Islet of Langerhans (tissue), 1 donor: Measurements from ENCODE around the gene ARL2.
"Not testable (repeated sequence)": the region's sequence is repeated elsewhere in the genome, so short reads cannot be mapped to it uniquely, and the experiment has no call there.

Experiments
- FAIRE-seq: peaks from one replicate; lab custom pipeline; 2011; peaks lifted over from hg19 to GRCh38; lab: Jason Lieb, UNC

ARL2 gene

DNA sequence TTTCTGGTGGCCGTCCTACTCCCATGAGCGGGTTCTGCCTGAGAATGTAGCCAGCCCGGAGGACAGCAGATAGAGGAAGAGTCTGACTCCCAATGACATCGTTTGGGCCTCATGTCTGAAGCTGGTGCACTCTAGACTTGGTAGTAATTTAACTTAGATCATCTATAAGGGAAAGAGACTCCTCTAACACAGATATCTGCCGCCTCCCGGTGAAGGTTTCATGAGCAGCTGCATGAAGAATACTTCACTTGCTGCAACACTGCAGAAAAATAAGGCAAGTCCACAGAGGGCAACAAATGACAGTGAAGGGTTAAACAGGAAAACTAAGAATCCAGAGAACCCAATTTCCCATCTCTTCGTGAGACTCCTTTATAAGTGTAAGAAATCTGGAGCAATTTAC lies 5.9 kb upstream of the ARL2 start:
- FAIRE-seq = no peak

DNA sequence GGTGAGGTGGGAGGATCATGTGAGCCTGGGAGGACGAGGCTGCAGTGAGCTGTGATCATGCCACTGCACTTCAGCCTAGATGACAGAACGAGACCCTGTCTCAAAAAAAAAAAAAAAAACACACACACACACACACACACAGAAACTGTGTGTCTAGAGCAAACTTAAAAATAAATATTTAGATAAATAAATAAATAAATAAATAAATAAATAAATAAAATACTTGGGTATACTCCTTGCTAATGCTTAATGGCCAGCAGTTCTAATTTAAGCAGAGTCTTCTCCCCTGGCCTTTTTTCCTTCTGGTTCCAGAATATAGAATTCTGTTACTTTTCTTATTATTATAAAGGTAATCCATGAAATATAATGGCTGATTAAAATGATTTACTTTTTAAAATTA lies 5.1 kb upstream of the ARL2 start:
- FAIRE-seq = no peak

DNA sequence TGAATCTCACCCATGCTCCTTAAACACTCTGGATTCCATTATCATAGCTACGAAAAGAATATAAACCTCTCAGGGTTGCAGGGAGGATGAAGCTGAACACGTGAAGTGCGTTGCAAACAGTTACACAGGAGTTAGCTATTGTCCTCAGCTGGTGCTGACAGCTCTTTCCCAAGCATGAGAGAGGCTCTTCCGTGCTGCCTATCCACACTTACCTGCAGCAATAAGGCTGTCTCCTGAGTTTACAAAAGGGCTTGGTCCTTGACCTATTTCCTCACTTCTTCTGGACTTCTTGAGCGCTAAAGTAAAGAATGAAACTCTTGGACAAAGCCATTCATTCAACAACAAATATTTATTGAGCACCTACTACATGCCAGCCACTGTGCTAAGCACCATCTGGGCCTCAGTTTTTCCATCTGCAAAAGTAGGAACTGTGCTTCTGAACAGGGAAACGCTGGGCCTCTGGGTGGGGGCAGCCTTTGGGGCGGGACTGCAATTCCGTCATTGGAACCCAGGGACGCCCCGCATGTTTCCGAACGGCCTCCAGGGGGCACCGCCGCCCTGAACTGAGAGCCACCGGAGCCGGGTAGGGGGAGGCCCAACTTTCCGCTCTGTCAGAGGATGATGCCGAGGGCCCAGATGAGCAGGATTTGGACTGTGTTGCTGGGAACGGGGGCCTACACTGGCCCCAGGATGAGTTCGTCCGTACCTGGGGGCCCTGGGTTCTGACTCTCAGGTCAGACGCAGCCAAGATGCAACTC lies 651 bp upstream of the ARL2 start:
- no peak for FAIRE-seq

DNA sequence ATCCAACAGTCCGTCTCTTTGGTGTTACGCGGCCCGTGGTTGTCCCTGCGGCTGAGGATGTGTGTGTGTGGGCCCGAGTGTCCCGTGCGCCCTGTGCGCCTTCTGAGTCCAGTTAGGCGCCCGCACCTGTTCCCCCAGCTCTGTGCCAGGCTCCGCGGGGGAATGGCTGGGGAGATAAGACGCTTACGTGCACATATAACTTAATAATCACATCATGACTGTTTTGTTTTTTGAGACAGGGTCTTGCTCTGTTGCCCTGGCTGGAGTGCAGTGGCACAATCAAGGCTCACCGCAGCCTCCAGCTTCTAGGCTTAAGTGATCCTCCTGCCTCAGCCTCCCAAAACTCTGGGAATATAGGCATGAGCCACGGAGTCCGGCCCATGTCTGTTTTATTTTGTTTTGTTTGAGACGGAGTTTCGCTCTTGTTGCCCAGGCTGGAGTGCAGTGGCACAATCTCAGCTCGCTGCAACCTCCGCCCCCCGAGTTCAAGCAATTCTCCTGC lies 817 bp downstream of the ARL2 start:
- FAIRE-seq = no peak

DNA sequence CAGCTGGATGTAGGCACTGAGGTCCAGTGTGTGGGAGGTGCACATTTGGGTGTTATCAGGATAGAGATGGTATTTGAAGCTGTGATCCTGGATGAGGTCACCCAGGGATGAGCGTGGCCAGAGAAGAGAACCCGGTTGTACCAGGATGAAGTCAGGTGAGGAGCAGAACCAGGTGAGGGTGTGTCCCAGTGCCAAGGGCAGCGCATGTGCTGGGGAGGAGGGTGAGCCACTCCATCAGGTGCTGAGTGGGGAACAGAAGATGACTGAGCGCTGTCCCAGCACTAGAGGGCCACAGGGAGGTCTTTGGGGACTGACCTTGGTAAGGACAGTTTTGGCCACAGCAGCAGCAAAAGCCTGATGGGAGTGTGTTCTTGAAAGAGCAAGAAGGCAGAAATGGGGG lies 2.7 kb downstream of the ARL2 start:
- FAIRE-seq = no peak

DNA sequence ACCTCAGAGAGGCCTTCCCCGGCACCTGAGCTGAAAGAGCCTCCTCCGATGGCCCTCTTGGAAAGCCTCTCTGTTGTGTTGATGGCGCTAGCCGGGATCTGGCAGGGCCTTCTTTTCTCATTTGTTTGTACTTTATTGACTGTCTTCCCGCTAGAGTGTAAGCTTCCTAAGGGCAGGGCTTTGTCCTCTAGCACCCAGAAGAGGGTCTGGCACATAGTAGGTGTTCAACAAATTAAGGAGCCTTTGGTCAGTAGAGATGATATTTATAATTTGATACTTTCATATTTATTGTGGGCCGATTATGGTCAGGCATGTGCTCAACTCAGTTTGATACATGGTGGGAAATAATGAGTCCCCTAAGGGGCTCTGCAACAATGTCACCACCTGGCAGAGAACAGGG lies 4.0 kb downstream of the ARL2 start:
- no peak for FAIRE-seq

DNA sequence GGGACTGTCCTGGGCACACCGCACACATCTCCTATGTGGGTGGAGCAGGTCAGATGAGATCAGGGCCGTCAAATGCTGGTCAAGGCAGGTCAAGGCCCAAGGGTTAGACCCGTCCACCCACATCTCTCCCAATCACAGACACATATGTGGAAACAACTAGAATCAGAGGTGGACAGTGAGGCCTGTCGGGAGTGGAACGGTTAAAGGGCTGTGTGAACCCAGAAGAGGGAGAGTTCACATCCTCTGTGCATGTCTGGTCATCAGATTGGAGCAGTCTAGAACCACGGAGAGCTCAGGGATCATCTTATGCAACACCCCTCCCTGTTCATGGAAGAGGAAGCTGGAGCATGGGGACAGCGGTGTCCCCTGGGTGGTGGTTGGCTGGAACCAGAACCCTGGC lies 5.9 kb downstream of the ARL2 start:
- no peak for FAIRE-seq

DNA sequence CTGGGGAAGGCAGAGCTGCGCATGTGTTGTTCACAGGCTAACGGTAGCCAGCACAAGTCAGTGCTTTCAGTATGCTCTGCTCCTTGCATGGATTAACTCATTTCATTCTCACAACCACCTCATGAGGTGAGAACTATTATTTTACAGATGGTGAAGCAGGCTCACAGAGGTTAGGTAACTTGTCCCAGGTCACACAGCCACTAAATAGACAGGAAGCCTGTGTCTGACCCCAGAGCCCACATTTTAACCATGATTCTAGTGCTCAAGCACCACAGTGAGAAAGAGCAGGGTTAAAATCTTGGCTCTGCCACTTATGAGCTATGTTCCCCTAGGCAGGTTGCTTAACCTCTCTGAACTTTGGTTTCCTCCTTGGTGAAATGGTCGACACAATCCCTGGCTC lies 7.0 kb downstream of the ARL2 start:
- FAIRE-seq = no peak

DNA sequence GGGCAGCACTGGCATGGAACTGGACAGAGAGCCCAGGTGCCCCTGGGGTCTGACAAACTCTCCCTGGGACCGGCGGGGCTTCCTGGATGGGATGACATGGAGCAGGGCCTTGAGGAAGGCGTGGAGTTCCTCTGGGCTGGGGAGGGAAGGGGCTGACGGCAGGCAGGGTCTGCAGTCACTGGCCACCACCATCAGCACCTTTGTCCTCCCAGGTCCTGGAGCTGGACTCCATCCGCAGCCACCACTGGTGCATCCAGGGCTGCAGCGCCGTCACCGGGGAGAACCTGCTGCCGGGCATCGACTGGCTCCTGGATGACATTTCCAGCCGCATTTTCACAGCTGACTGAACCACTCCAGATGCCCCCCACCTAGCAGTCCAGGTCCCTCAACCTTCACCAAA lies 7.5 kb downstream of the ARL2 start:
- FAIRE-seq = no peak

DNA sequence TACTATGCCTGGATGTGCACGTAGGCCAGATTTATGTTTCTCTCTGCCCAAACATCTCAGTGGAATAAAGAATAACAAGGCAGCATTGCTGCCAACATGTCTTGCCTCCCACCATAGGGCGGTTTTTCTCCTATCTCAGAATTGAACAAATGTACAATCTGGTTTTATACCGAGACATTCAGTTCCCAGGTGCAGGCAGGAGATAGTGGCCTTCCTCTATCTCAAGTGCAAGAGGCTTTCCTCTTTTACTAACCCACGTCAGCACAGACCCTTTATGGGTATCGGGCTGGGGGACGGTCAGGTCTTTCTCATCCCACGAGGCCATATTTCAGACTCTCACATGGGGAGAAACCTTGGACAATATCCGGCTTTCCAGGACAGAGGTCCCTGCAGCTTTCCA lies 9.5 kb downstream of the ARL2 start:
- not testable (repeated sequence) for FAIRE-seq

DNA sequence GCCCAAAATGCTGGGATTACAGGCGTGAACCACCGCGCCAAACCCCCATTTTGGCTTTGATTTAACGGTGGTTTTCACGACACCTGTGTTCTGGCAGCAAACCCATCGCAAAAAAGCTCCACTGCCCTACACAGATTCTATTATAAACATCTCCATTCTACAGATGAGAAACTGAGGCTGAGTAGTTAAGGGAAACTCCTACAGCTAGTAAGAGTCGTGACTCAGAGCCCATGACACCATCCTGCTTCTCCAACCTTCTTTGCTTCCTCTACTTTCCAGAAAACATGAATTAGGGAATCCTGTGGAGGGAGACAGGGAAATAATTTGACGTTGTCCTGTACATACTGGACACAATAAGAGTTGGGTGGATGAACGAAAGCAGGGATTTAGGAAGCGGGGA lies 12.8 kb downstream of the ARL2 start:
- FAIRE-seq = no peak

DNA sequence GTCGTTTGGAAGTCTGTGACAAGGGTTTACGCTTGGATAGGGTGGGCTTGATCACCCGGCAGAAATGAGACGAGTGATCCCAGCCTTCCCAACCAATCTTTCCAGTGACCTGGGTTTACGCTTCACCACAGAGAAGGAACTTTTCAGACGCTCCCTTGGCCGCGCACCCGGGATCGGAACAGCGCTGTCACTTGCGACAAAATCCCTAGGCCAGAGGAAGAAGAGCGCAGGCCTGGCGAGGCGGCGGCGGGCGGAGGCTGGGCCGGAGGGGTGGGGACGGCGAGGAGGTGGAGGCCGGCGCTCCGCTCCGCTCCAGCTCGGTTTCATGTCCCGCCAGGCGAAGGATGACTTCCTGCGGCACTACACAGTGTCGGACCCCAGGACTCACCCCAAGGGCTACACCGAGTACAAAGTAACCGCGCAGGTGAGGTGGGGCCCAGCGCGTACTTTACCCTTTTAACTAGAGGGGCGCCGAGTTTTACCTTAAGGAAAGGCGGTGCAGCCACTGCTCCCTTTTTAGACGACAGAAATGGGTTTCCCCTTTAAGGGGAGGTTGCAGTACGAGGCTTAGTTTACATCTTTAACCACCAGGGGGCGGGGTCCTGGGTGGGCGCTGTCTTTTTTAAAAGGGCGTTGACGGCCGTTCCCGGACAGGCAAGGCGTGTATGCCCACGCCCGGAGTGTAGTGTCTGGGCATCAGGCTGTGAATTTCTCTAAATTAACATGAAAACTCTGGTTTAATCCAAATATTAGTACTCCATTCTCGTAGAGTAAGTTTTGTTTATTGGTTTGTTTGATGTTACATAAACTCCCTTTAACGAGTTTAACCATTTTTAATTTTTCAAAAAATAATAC lies 13.5 kb downstream of the ARL2 start, which contains the start of gene SNX15:
Gene SNX15 (plus strand): TSS at position 227 of the 855 bp plus-strand sequence. CDS start 99 bp downstream, at position 326.
- FAIRE-seq = no peak

DNA sequence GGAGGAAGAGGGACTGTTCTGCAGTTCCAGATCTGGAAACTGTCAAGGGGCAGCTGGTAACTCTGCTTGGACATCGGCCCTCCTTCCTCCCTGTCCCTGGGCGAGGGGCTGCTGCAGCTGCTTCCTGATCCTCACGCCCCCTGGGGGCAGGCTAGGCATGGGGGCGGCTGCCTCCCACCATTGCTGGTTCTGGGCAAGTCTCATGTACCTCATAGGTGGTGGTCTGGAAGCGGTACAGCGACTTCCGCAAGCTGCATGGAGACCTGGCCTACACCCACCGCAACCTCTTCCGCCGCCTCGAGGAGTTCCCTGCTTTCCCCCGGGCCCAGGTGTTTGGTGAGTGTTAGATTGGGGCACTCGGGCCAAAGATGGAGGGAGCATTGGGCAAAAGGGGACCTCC lies 18.3 kb downstream of the ARL2 start:
- no peak for FAIRE-seq

DNA sequence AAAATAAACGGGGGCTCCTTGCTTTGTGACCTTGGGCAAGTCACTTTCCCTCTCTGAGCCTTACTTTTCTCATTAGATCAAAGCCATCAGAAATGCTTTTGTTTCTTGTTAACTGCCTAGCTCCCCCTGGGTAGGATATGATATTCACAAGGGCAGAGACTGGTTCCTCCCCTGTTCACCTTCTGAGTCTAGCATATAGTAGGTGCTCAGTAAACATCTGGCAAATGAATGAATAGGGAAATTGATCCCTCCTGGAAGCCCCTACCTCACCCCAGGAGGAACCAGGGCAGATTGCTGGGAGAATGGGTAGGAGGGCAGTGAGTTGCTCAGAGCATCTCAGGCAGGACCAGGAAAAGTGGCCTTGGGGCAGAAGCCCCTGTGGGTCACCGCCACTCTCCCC lies 20.5 kb downstream of the ARL2 start:
- no peak for FAIRE-seq

DNA sequence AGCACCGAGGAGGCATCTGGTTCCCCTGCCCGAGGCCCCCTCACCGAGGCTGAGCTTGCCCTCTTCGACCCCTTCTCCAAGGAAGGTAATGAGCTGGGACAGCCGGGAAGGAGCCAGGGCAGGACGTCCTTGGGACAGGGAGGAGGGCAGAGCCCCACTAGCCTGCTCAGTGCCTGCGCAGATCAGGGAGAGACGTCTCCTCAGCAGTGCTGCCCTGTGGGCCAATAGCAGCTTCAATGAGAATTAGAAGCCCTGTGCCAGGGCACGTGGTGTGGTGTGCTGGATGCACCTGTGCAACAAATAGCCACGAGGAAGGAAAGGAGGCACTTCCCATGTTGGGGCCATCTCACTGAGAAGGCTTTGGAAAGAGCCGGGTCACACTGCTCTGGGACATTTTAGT lies 21.6 kb downstream of the ARL2 start:
- no peak for FAIRE-seq

DNA sequence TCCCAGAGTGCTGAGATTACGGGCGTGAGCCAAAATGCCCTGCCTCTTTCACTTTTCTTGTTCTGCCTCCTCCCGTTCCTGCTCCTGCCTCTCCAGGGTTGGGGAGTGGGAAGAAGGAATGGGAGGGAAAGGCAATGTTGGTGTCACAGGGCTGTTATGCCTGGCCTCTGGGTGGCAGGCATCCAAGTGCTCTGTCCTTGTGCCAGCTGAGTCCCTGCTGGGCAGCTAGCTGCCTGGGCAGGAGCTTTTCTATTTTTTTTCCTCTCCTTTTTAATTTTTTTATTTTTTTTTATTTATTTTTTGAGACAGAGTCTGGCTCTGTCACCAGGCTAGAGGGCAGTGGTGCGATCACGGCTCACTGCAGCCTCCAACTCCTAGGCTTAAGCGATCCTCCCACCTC lies 23.0 kb downstream of the ARL2 start:
- no peak for FAIRE-seq

DNA sequence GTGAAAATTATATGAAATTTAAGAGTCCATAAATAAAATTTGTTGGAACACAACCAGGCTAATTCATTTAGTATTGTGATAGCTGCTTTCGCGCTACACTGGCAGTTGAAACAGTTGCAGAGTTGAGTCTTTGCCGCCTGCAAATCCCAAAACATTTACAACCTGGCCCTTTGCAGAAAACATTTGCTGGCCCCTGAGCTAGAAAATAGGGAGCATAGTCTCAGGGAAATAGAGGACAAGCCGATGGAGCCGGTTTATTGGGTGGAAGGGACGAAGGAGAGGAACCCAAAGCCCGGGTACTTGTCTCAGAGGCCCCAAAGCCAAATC lies 26.5 kb downstream of the ARL2 start:
- FAIRE-seq = peak; percentile 41

DNA sequence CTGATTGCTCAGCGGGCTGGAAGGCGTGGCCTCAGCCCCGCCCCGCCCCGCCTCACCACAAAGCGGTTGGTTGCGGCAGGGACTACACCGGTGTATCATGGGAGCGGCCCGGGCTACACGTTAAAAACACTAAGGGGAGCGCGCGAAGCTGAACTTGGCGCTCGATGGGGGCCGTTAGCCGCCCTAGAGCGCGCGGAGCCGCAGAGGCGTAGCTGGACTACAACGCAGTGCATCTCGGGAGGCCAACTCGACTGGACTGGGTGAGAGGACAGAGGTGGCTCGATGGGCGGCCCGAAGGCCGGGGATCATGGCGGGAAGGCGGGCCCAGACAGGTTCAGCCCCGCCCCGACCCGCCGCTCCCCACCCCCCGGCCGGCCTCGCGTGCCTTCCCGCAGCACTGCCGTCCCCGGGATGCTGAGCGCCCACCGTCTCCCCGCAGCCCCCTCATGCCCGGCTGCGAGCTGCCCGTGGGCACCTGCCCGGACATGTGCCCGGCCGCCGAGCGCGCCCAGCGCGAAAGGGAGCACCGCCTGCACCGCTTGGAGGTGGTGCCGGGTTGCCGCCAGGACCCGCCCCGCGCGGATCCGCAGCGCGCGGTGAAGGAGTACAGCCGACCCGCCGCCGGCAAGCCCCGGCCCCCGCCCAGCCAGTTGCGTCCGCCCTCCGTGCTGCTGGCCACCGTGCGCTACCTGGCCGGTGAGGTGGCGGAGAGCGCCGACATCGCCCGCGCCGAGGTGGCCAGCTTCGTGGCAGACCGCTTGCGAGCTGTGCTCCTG lies 27.1 kb downstream of the ARL2 start, which contains the start of gene SAC3D1:
Gene SAC3D1 (plus strand): TSS at position 364 of the 776 bp plus-strand sequence. CDS start 83 bp downstream, at position 447.
- FAIRE-seq = no peak

DNA sequence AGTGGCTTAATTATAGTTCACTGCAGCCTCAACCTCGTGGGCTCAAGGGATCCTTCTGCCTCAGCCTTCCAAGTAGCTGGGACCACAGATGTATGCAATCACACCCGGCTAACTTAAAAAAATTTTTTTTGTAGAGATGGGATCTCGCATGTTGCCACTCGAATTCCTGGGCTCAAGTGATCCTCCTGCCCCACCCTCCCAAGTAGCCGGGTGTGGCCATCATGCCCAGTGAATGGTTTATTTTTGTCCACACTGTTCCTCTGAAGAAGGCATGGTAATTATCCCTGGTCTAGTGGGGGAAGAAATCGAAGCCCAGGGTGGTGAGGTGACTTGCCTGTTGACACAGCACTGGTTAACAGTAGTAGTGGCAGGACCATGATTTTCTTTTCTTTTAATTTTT lies 28.9 kb downstream of the ARL2 start:
- no peak for FAIRE-seq

DNA sequence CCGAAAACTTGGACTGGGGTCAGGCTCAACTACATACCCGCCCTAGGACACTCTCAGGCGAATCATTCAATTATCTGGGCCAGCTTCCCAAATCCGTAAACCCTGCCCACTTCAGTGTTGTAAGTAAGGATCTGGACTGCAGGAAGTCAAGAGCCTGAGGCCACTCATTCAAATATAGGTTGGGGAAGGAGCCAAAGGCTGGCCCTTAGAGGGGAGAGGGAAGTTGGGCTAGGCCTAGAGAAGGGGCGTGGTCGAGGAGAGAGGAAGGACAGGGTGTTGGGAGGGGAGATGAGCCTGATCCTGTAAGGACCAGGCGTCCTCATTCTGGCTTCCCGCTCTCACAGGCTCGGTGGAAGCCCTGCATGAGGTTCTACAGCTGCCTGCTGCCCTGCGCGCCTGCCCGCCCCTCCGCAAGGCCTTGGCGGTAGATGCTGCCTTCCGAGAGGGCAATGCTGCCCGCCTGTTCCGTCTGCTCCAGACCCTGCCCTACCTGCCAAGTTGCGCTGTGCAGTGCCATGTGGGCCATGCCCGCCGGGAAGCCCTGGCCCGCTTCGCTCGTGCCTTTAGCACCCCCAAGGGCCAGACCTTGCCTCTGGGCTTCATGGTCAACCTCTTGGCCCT lies 30.0 kb downstream of the ARL2 start:
- no peak for FAIRE-seq

DNA sequence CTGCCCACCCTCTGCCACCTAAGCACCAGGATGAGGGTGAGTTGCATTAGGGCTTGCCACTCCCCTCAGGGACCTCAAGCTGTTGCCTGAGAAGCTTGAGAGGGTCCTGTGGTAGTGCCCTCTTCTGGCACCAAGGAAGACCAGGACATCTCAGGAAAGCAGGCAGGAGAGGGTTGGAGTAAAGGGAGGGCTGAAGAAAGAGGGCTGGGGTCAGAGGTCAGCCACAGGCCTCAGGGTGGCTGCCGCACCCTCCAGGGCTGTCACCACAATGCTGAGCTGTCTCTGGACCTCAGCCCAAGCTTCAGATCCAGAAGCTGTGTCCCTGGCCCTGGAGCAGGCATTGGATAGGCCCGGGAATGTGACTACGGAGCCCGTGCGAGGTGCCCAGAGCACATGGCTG lies 31.1 kb downstream of the ARL2 start:
- no peak for FAIRE-seq

DNA sequence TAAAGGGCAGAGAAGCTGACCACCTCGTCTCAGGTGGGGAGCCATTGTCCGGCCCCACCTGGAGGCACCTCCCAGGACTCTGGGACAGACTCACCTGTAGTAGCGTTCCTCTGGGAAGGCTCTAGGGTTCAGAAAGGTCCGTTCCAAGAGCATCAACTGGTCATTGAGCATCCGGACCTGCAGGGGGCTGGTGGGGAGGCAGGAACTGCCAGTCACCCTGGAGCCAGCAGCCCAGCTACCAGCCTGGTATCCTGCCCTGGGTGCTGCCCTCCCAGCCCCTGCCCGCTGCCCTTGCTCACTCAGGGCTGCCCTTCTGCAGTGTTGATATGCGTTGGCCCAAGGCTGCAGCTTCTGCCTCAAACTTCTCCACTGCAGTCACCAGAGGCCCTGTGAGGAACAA lies 31.8 kb downstream of the ARL2 start:
- no peak for FAIRE-seq
